HepG2 (cell line): ENCODE data around the gene BRCA2. TPM values are rescaled to one million over a fixed set of nuclear protein-coding genes. Genes with fewer than 3 reads are reported as not detected.

Experiments used
- CEBPB ChIP-seq: IDR thresholded peaks from 2 replicates; pipeline ENCODE4 v1.6.1; 2011; ENCODE audit warnings: low read depth, low read length, improper control_type of control experiment, borderline replicate concordance
- EED ChIP-seq: sonication (generic); formaldehyde crosslinking; IDR thresholded peaks from 2 replicates; pipeline ENCODE4 v1.5.0; 2020; ENCODE audit warnings: mild to moderate bottlenecking, missing genetic modification reagents
- ETV5 ChIP-seq: IDR thresholded peaks from 2 replicates; pipeline ENCODE4 v1.6.1; 2018; ENCODE audit warnings: missing biosample characterization, missing genetic modification reagents, inconsistent platforms, borderline replicate concordance
- KDM3A ChIP-seq: IDR thresholded peaks from 2 replicates; pipeline ENCODE4 v1.6.1; 2018; ENCODE audit warnings: low read depth, missing compliant biosample characterization
- LCORL ChIP-seq, 2 experiments: fragments of 450-650 bp in 1 of 2; sonication (generic) in 1 of 2; formaldehyde crosslinking in 1 of 2; IDR thresholded peaks; 2 replicates each; pipeline versions ENCODE4 v1.5.0 to v1.6.1; 2017 to 2020; ENCODE audit warnings: antibody characterized with exemption in 1 of 2, missing genetic modification reagents in 1 of 2
- SSRP1 ChIP-seq: IDR thresholded peaks from 2 replicates; pipeline ENCODE4 v1.6.1; 2016; ENCODE audit warnings: control low read depth
- STAG1 ChIP-seq: sonication (generic); formaldehyde crosslinking; IDR thresholded peaks from 2 replicates; pipeline ENCODE4 v1.4.0; 2020; ENCODE audit warnings: missing genetic modification reagents
- TP53 ChIP-seq: sonication (generic); formaldehyde crosslinking; conservative IDR thresholded peaks from 2 replicates; pipeline ENCODE4 v1.4.0; 2020; ENCODE audit warnings: missing genetic modification reagents
- YEATS4 ChIP-seq: sonication (generic); formaldehyde crosslinking; IDR thresholded peaks from 2 replicates; pipeline ENCODE4 v1.4.0; 2020; ENCODE audit warnings: missing genetic modification reagents, borderline replicate concordance
- ZBTB40 ChIP-seq, 2 experiments: fragments of 450-650 bp in 1 of 2; sonication (generic) in 1 of 2; formaldehyde crosslinking in 1 of 2; IDR thresholded peaks; 2 replicates each; pipeline versions ENCODE4 v1.6.1 to v1.8.0; 2016 to 2022; ENCODE audit warnings: antibody characterized with exemption in 1 of 2, mild to moderate bottlenecking in 1 of 2, missing genetic modification reagents in 1 of 2
- ZFX ChIP-seq: sonication (generic); formaldehyde crosslinking; IDR thresholded peaks from 2 replicates; pipeline ENCODE4 v1.4.0; 2020; ENCODE audit warnings: mild to moderate bottlenecking, low read depth, missing genetic modification reagents, moderate library complexity
- ZNF577 ChIP-seq: sonication (generic); formaldehyde crosslinking; IDR thresholded peaks from 2 replicates; pipeline ENCODE4 v1.4.0; 2020; ENCODE audit warnings: mild to moderate bottlenecking, low read depth, missing genetic modification reagents, borderline replicate concordance
- polyA plus RNA-seq, 8 experiments: library from polyadenylated mRNA; depleted of rRNA in 3 of 8; stranded (reverse) in 7 of 8; unstranded in 1 of 8; fragments of >200 nt; fragmentation: Illumina TruSeq in 4 of 8; extraction: Trizol in 4 of 8; gene quantifications; 2 replicates each; pipeline versions ENCODE4 v1.2.1 to v1.2.3, GENCODE V29; 2011 to 2016; ENCODE audit warnings: low read depth in 4 of 8, missing spikeins in 1 of 8, mixed read lengths in 1 of 8; ENCODE audit not compliant: insufficient read depth in 1 of 8
- total RNA-seq, 5 experiments: library from RNA; depleted of rRNA; stranded (reverse); fragments of >200 nt; fragmentation: Illumina TruSeq; extraction: Trizol; gene quantifications; 2 replicates each; pipeline ENCODE4 v1.2.3, GENCODE V29; 2016; ENCODE audit warnings: low read depth in 1 of 5
- TF ChIP-seq, protein P1 (sequence below): sonication (generic); formaldehyde crosslinking; IDR thresholded peaks from 2 replicates; pipeline ENCODE4 v1.4.0; 2020; ENCODE audit warnings: missing genetic modification reagents
- TF ChIP-seq, protein P2 (sequence below), 2 experiments: sonication (generic) in 1 of 2; formaldehyde crosslinking in 1 of 2; IDR thresholded peaks; 2 replicates each; pipeline versions ENCODE4 v1.4.0 to v1.6.1; 2018 to 2020; ENCODE audit warnings: missing genetic modification reagents in 2 of 2, borderline replicate concordance in 1 of 2, low read depth in 1 of 2, mild to moderate bottlenecking in 1 of 2, missing biosample characterization in 1 of 2

BRCA2 gene
- total and polyA plus RNA-seq, 2 of the 13 experiments (the other 11 are each of a cell fraction or from before 2014, with no cell fraction given), result 3.1 to 24.6 TPM

DNA sequence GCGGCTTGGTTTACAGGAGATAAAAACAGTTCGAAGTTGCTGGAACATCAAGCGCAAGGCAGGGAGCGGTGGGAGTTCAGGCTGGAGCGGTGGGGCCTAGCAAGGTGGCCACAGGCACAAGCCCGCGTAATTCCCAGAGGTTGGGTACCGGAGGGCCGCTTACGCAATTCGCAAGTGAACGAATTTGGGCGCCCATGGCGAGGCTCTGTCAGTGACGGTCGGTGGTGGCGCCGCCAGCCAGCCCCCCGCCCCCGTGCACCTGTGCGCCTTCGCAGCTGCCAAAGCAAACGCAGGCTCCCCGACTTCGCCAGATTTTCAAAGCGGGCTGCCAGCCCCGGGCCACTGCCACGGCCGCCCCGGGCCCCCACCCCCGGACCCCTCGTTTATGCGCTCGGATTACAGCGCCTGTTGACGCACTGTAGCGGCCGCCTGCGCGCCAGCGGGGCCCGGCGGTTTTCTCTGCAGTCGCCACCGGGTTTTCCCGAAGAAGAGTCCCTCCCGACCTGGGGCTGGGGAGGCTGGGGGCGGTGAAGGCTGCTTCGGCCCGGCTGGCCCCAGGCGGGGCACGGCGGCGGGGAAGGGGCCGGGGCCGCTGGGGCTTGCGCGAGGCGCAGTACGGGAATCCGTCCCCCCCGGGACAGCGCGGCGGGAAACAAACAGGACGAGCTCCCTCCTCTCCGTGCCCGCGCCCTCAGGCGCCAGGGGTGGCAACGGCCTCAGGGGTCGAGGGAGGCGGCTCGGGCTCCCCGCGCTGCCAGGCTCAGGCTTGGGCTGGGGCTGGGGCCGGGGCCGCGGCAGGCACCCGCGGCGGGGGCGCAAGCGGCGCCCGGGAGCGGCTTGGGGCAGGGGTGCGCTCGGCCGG, 111.9 kb downstream of the BRCA2 start (continued):
- TF ChIP-seq, protein P1, sequence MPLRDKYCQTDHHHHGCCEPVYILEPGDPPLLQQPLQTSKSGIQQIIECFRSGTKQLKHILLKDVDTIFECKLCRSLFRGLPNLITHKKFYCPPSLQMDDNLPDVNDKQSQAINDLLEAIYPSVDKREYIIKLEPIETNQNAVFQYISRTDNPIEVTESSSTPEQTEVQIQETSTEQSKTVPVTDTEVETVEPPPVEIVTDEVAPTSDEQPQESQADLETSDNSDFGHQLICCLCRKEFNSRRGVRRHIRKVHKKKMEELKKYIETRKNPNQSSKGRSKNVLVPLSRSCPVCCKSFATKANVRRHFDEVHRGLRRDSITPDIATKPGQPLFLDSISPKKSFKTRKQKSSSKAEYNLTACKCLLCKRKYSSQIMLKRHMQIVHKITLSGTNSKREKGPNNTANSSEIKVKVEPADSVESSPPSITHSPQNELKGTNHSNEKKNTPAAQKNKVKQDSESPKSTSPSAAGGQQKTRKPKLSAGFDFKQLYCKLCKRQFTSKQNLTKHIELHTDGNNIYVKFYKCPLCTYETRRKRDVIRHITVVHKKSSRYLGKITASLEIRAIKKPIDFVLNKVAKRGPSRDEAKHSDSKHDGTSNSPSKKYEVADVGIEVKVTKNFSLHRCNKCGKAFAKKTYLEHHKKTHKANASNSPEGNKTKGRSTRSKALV, result peak; percentile 45; the same call in 1 of the 2 replicates
- TF ChIP-seq, protein P2, sequence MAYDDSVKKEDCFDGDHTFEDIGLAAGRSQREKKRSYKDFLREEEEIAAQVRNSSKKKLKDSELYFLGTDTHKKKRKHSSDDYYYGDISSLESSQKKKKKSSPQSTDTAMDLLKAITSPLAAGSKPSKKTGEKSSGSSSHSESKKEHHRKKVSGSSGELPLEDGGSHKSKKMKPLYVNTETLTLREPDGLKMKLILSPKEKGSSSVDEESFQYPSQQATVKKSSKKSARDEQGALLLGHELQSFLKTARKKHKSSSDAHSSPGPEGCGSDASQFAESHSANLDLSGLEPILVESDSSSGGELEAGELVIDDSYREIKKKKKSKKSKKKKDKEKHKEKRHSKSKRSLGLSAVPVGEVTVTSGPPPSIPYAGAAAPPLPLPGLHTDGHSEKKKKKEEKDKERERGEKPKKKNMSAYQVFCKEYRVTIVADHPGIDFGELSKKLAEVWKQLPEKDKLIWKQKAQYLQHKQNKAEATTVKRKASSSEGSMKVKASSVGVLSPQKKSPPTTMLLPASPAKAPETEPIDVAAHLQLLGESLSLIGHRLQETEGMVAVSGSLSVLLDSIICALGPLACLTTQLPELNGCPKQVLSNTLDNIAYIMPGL (CRISPR knock-in tag; IDR thresholded peaks at IDR 0.05; ENCODE audit: borderline replicate concordance in 1 of 2, low read depth in 1 of 2), result no peak; a peak in 1 of 4 replicates
- TF ChIP-seq ZNF577 (CRISPR knock-in tag), result no peak
- TF ChIP-seq EED, result peak; percentile 75; the same call in 1 of the 2 replicates
- peak; percentile 87 for TF ChIP-seq CEBPB
- TF ChIP-seq ZFX (CRISPR knock-in tag), result peak; percentile 38; the same call in 1 of the 2 replicates
- TF ChIP-seq ETV5, result 0 out of 2 replicates have a peak, but pooled peaks have one; percentile 2
- no peak for TF ChIP-seq STAG1
- no peak for TF ChIP-seq LCORL (IDR thresholded peaks at IDR 0.05)
- peak; percentile 66; the same call in 1 of the 2 replicates for TF ChIP-seq LCORL (CRISPR knock-in tag; IDR thresholded peaks at IDR 0.05)
- no peak for TF ChIP-seq SSRP1 (CRISPR knock-in tag)
- no peak for TF ChIP-seq KDM3A (CRISPR knock-in tag)
- TF ChIP-seq ZBTB40 (IDR thresholded peaks at IDR 0.05), result no peak
- peak; percentile 56; the same call in 1 of the 2 replicates for TF ChIP-seq ZBTB40 (CRISPR knock-in tag; IDR thresholded peaks at IDR 0.05)
- TF ChIP-seq YEATS4 (CRISPR knock-in tag), result peak; percentile 62; the same call in 1 of the 2 replicates
- 0 out of 2 replicates have a peak, but pooled peaks have one; percentile 21 for TF ChIP-seq TP53
